Endometrium (tissue), 2 donors: ENCODE results near the gene LGALS3BP.
"Not testable (repeated sequence)": the region's sequence is repeated elsewhere in the genome, so short reads cannot be mapped to it uniquely, and the experiment has no call there.

Source experiments
- FAIRE-seq: peaks from 2 replicates; lab custom pipeline; 2012; peaks lifted over from hg19 to GRCh38; lab: Jason Lieb, UNC
- donor health status: control.
- donor health status: control.

Gene LGALS3BP

GRCh38 chr17:78962984-78963348, 16.8 kb downstream of the LGALS3BP start:
- not testable (repeated sequence) for FAIRE-seq

DNA sequence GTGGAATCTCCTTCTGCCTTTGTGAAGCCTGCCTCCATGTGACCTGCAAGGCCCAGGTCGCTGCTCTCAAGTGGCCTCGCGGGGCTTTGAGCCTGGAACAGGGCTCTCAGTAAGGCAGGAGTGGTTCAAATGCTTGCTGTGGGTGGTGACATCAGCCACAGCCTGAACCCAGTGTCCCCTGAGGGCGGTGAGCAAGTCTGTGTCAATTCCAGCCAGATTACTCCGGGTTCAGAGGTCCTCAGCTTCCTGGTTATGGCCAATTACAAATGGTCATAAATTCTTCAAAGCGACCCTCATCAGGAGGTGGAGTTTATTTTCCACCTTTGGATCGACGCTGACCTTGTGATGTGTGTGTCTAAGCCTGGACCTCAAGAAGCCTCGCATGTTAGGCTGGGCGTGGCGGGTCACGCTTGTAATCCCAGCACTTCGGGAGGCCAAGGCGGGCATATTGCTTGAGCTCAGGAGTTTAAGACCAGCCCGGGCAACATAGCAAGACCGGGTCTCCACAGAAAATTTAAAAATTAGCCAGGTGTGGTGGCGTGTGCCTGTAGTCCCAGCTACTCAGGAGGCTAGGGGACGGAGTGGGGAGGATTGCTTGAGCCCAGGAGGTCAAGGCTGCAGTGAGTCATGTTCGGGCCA, 17.3 kb downstream of the LGALS3BP start:
- no peak for FAIRE-seq

DNA sequence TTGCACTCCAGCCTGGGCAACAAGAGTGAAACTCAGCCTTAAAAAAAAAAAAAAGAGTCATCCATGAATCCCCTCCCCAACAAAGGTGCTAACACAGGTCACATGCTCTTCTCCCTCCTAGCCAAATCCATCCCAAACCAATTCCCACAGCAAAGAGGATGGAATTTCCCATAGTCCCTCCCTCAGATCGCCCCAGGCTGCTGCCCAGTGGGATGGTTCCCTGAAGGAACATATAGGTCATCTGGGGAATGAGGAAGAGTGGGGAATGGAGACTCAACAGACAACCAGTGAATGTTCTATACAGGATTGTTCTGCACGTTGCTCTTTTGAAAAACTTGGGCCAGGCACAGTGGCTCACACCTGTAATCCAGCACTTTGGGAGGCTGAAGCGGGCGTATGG, 18.2 kb downstream of the LGALS3BP start:
- FAIRE-seq = no peak

GRCh38 chr17:78960928-78961327, 18.8 kb downstream of the LGALS3BP start:
- no peak for FAIRE-seq

DNA sequence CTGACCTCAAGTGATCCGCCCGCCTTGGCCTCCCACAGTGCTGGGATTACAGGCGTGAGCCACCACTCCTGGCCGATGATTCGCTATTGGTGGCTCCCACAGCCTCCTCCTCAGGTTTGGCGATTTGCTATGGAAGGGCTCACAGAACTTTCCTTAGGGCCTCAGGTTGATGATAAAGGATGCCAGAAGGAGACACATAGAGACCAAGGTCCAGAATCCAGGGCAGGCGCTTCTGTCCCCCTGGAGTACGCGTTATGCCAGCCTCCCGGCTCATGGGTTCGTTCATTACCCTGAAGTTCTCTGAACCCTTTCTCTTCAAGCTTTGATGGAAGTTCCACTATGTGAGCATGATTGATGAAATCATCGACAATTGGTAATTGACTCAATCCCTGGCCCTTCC, 19.9 kb downstream of the LGALS3BP start:
- FAIRE-seq = no peak

GRCh38 chr17:78958641-78959127, 21.0 kb downstream of the LGALS3BP start:
- FAIRE-seq = no peak

DNA sequence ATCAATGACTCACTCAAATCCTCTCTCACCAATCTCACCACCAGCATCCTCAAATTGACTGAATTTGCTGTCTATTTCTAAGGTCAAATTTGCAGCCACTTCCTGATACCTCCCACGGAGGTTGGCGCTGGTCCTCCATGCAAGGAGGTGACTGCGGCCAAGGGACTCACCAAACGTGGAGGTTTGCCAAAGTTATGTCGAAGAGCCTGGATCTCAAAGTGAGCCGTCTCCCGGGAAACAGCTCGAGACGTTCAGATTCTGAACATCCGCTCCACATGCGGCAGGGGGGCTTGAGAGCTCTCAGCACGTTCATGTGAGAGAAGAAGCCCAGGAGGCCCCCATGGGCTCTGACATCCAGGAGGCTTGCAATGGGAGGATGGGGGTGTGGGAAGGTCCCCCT, 22.6 kb downstream of the LGALS3BP start:
- no peak for FAIRE-seq

GRCh38 chr17:78956254-78956653, 23.5 kb downstream of the LGALS3BP start:
- FAIRE-seq = no peak

- FAIRE-seq = no peak
Observed at GRCh38 chr17:78954684-78955083, 25.0 kb downstream of the LGALS3BP start.

DNA sequence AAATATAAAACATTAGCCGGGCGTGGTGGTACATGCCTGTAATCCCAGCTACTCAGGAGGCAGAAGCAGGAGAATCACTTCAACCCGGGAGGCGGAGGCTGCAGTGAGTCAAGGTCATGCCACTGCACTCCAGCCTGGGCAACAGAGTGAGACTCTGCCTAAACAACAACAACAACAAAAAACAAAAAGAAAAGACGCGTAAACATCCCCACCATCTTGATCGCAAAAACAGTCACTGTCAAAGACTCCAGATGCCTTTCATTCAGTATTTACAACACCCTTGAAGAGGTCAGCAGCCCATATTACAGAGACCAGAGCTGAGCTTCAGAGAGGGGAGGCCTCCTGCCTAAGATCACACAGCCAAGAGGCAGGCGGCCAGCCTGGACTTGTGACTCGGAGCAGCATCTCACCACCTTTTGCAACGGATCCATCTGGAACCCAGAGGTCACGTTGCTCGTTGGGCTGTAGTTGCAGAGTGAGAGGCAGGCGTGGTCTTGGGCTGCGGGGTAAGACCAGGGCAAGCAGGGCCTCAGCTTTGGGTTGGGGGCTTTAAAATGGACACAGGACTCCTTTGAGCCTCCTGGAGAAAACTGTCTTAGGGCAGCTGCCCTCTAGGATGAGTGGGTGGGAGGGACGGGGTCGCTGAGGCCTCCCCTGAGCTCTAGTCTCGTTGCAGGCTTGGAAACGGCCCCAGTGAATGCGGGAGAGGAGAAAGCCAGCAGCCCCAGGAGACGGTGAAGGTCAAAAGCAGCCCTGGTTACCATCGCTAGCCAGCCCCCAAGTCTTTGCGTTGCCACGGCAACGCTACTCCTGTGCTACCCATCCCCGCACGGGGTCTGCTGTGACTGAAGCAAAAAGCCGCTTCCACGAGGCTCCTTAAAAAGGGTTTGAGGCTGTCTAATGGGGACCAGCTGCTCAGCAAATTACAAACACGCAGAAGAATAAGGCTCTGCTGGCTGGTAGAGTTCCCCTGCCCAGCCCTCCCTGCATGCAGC, 26.1 kb downstream of the LGALS3BP start:
- no peak for FAIRE-seq

DNA sequence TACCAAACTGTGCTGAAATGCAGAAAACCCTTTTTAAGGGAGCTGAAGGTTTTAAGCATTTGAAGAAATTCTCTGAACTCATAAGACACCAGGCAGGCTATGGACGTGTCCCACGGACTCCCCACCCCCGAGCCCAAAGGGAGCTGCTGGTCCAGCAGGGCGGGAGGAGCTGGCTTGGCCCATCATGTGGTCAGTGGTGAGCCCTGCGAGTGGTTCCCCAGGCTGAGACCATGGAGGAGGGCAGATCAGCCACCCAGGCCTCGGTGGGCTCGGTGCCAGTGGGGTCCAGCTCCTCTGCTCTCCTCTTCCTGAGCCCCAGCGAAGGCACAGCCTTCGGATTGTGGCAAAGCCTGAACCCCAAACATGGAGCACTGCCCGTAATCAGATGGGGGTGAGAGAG, 27.0 kb downstream of the LGALS3BP start:
- no peak for FAIRE-seq

DNA sequence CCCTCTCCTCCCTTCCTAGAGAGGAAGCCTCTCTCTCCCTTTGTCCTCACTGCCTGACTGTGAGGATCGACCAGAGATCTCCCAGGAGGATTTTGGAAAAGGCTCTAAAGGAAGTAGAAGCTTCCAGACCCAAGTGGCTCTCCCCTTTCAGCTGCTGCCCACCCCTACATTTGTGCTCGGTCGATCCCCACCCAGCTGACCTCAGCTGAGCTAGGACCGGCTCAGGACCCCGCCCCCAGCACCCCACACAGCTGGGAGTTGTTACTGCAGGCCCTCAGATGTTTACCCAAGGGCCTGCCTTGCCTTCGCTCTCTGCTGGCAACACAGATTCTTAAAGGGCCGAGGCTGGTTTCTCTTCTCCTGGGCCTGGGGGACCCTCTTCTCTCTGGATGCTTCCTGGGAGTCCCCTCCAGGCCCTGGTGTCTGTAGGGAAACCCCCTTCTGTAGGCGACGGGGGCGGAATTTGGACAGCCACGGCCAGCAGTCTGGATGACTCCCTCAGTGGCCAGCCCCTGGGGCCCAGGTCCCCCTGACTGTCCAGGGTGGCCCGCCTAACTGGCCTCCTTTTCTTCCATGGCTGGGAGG, 27.7 kb downstream of the LGALS3BP start:
- FAIRE-seq = no peak

- FAIRE-seq = no peak
Observed at GRCh38 chr17:78950870-78951269, 28.9 kb downstream of the LGALS3BP start.

- no peak for FAIRE-seq
Observed at GRCh38 chr17:78947235-78948149, 32.2 kb downstream of the LGALS3BP start.

GRCh38 chr17:78946631-78947030, 33.1 kb downstream of the LGALS3BP start:
- FAIRE-seq = no peak

GRCh38 chr17:78946131-78946530, 33.6 kb downstream of the LGALS3BP start:
- FAIRE-seq = no peak

DNA sequence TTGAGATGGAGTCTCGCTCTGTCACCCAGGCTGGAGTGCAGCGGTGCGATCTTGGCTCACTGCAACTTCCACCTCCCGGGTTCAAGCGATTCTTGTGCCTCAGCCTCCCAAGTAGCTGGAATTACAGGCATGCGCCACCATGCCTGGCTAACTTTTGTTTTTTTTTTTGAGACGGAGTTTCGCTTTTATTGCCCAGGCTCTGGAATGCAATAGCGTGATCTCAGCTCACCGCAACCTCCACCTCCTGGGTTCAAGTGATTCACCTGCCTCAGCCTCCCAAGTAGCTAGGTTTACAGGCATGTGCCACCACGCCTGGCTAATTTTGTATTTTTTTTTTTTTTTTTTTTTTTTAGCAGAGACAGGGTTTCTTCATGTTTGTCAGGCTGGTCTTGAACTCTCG, 34.3 kb downstream of the LGALS3BP start:
- FAIRE-seq = not testable (repeated sequence)

GRCh38 chr17:78944956-78945355, 34.8 kb downstream of the LGALS3BP start:
- no peak for FAIRE-seq

GRCh38 chr17:78944026-78944425, 35.7 kb downstream of the LGALS3BP start:
- no peak for FAIRE-seq

- FAIRE-seq = no peak
Observed at GRCh38 chr17:78940708-78941107, 39.0 kb downstream of the LGALS3BP start.

- FAIRE-seq = no peak
Observed at GRCh38 chr17:78940258-78940657, 39.5 kb downstream of the LGALS3BP start.

GRCh38 chr17:78939615-78940014, 40.1 kb downstream of the LGALS3BP start:
- no peak for FAIRE-seq
